ENCODE results near the gene POU2F2.
"Not testable (repeated sequence)": the region's sequence is repeated elsewhere in the genome, so short reads cannot be mapped to it uniquely, and the experiment has no call there.

POU2F2 gene

GRCh38 chr19:42053037-42053935, 79.0 kb downstream of the POU2F2 start:
- DNase-seq = no peak

GRCh38 chr19:42052241-42052863, 79.9 kb downstream of the POU2F2 start:
- DNase-seq = no peak

GRCh38 chr19:42051166-42052115, 80.8 kb downstream of the POU2F2 start:
- no peak for DNase-seq

GRCh38 chr19:42048992-42049391, 83.3 kb downstream of the POU2F2 start:
- no peak for DNase-seq

GRCh38 chr19:42045575-42045974, 86.7 kb downstream of the POU2F2 start:
- no peak for DNase-seq

GRCh38 chr19:42042455-42043170, 89.6 kb downstream of the POU2F2 start:
- DNase-seq = no peak

GRCh38 chr19:42040491-42040890, 91.8 kb downstream of the POU2F2 start:
- DNase-seq = not testable (repeated sequence)

- no peak for DNase-seq
These were observed 92.2 kb downstream of the POU2F2 start for GRCh38 chr19:42040031-42040430.

- DNase-seq = no peak
These were observed 93.6 kb downstream of the POU2F2 start for GRCh38 chr19:42038666-42039065.

- no peak for DNase-seq
These were observed 94.6 kb downstream of the POU2F2 start for GRCh38 chr19:42037649-42038048.
